Hepatocyte (in vitro differentiated cells): ENCODE measurements around the gene SDK1.

Source experiments
- CTCF ChIP-seq: fragments of 200-600 bp; sonication (generic); IDR thresholded peaks from 2 replicates; pipeline ENCODE4 v1.5.1; 2016; ENCODE audit warnings: antibody characterized with exemption, mild to moderate bottlenecking; ENCODE audit not compliant: poor library complexity
- EZH2 ChIP-seq: fragments of 200-600 bp; sonication (generic); IDR thresholded peaks from 2 replicates; pipeline ENCODE4 v1.6.1; 2016; ENCODE audit warnings: antibody characterized with exemption, mild to moderate bottlenecking, borderline replicate concordance
- EZH2phosphoT487 ChIP-seq: fragments of 200-600 bp; sonication (generic); IDR thresholded peaks from one replicate; pipeline ENCODE4 v1.6.1; 2018; ENCODE audit warnings: antibody characterized with exemption, mild to moderate bottlenecking, low read depth, moderate library complexity; ENCODE audit not compliant: unreplicated experiment, severe bottlenecking

GRCh38 chr7:4079366-4079765, 778.3 kb downstream of the SDK1 start:
- no peak for TF ChIP-seq CTCF
- TF ChIP-seq EZH2phosphoT487, result no peak
- no peak for TF ChIP-seq EZH2
